Stimulated activated CD8-positive, alpha-beta memory T cell treated with anti-CD3 and anti-CD28 coated beads, Interleukin-2, amount 100 ng/mL, for 48 hours (primary cell): Measurements from ENCODE around the gene NPR1.
"Not testable (repeated sequence)": the region's sequence is repeated elsewhere in the genome, so short reads cannot be mapped to it uniquely, and the experiment has no call there.

Experiments used
- DNase-seq, 2 donors: peaks; one replicate each; pipeline ENCODE4 v3.0.0-alpha.2; 2020; ENCODE audit warnings: low read depth in 2 of 2

The NPR1 gene

DNA sequence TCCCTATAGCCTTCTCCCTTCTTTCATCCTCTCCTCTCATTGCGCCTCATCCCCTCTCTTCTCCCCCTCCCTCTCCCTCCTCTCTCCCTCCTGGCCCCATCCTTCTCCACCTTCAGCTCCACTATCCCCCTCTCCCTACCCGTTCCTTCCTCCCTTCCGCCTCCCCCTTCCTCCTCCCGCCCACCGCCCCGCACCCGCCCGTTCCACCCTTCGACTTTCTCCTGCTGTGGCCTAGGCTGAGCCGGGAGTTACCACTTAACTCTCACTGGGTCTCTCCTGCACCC lies 1.6 kb downstream of the NPR1 start:
- DNase-seq: no peak

DNA sequence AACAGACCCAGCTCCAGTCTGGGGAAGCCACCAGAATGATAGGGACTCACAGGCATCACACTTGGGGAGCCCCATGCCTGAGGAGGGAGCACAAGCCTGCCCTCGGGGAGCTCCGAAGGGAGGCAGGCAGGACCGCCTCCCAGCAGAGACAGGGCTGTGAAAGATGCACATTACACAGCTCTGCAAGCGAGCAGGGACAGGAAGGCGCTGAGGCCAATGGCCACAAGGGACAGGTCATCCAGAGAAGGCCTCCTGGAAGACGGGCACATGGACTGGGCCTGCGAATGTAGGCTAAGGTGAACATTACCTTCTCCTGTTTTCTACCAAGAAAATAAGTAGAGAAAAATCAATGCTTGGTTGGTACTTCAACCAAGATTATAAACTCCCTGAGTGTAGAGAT lies 4.2 kb downstream of the NPR1 start:
- DNase-seq: no peak

GRCh38 chr1:153683854-153684253 lies 5.4 kb downstream of the NPR1 start:
- no peak for DNase-seq

DNA sequence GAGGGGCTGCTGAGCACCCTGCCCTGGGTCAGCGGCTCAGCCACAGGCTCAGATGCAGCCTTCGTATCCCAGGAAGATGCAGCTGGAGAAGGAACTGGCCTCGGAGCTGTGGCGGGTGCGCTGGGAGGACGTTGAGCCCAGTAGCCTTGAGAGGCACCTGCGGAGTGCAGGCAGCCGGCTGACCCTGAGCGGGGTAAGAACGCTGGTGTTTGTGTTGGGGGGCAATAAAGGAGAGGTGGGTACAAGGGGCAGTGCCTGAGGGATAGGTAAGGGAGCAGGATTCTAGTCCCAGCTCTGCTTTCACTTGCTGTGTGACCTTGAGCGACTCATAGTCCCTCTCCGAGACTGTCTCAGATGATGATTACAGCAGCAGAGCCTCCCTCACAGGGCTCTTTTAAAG lies 6.4 kb downstream of the NPR1 start:
- DNase-seq: no peak

DNA sequence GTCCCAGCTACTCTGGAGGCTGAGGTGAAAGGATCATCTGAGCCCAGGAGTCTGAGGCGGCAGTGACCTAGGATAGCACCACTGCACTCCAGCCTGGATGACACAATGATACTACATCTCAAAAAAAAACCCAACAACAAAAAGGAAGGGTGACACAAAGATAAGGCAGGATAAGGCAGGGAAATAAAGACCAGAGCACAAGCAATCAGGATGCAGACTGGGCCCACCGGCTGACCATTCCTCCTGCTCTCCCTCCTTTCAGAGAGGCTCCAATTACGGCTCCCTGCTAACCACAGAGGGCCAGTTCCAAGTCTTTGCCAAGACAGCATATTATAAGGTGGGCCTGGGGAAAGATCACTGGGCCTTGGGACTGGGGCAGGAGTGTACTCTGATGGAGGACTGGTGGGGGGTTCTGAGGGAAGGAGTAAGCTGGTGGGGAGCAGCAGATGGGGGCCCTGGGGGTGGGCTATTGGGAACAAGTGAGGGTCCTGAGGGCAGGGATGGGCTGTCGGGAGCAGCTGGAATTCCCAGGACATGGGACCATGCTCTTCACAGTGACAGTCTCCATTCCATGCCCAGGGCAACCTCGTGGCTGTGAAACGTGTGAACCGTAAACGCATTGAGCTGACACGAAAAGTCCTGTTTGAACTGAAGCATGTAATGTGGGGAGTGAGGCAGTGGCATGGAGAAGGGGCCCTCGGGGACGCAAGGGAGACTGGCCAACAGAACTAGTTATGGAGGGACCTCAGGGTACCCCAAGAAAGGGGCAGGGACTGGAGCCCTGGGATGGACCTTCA lies 7.3 kb downstream of the NPR1 start:
- DNase-seq: no peak

DNA sequence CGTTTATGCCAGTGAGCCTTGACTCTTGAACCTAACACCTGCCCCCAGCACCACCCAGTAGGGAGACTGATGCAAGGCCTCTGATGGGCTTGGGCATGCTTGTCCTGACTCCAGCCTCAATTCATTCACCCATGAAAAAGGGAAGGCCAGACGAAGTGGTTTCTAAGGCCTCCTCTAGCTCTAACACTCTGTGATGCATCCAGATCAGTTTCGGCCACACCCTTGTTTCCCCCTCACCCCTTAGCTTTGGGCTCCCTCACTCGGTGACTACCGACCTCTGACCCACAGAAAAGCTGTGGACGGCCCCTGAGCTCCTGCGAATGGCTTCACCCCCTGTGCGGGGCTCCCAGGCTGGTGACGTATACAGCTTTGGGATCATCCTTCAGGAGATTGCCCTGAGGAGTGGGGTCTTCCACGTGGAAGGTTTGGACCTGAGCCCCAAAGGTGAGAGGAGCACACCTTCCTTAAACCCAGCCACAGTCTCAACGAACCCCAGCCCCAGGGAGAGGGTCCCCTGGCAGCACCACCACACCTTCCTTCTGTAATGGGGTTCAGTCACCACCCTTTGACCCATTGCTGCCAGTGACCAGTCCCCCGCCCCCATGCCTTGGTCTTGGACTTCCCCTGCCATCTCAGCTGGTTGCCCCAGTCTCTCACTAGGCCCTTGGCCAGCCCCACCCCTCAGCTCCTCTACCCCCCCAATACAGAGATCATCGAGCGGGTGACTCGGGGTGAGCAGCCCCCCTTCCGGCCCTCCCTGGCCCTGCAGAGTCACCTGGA lies 9.0 kb downstream of the NPR1 start:
- no peak for DNase-seq

- no peak for DNase-seq
Measured at GRCh38 chr1:153688276-153688675, 9.8 kb downstream of the NPR1 start.

DNA sequence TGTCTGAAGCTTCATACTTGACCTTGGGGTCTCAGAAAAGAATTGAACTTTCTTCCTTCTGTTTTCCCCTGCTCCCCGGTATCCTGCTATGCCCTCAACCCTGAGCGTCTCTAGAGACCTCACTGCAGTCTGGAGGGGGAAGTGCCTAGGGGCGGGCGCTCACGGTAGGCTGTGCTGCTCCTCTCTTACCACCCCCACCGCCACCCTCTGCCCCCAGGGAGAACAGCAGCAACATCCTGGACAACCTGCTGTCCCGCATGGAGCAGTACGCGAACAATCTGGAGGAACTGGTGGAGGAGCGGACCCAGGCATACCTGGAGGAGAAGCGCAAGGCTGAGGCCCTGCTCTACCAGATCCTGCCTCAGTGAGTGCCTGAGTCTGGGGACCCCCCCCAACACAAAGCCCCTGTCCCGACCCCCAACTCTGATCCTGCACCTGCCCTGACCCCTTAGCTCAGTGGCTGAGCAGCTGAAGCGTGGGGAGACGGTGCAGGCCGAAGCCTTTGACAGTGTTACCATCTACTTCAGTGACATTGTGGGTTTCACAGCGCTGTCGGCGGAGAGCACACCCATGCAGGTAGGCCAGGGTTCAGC lies 10.3 kb downstream of the NPR1 start:
- DNase-seq: no peak

DNA sequence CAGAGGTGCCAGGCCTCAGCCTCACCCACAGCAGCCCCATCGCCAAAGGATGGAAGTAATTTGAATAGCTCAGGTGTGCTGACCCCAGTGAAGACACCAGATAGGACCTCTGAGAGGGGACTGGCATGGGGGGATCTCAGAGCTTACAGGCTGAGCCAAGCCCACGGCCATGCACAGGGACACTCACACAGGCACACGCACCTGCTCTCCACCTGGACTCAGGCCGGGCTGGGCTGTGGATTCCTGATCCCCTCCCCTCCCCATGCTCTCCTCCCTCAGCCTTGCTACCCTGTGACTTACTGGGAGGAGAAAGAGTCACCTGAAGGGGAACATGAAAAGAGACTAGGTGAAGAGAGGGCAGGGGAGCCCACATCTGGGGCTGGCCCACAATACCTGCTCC lies 15.0 kb downstream of the NPR1 start:
- no peak for DNase-seq

DNA sequence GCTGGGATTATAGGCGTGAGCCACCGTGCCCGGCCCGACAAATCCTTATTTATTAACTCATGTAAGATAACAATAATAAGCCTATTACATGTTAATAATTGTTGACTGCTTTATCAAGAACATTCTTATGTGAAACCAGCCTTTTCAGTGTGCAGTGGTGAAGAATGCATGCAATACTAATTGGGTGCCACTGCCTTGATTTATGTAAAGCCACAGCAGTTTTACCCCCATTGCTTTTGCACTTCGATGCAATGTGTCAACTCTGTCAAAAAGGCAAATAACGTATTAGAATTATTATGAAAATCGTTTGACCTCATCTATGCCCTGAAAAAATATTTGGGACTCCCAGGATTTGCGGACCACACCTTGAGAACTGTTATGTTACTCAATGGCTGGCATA lies 18.3 kb downstream of the NPR1 start:
- DNase-seq: no peak

DNA sequence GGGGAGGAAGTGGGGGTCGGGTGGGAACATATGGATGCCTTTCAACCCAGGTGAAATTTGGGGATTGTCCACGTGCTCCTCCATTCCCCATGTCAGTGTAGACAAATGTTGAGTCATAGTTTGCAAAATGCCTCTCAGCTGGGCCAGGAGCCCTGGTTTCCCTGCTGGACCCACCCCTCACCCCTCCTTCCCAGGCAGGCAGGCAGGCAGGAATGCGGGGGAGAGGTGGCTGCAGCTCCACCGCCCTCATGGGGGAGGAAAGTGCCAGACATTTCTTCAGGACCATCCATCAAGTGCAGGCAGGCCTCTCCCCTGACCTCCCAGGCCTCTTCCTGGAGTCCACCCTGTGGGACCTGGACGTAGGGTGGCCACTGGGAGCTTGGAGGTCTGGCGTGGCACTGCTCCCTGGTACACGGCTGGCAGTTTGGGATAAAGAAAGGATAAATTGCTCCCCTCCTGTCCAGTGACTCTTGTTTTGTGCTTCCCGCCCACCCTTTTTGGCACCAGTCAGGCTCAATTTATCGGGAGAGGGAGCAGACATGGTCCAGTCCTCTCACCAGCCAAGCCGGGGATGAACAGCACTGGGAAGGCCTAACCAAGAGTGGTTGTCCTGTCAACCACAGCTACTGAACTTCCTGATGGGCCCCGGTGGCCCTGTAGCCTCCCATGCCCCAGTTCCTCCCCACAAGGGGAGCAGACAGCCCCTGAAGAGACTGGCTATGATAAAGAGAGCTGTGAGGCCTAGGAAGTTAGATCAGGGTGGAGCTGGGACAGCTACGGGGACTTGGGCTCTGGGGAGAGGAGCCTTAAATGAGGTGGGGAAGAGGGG lies 18.9 kb downstream of the NPR1 start:
- DNase-seq: no peak

DNA sequence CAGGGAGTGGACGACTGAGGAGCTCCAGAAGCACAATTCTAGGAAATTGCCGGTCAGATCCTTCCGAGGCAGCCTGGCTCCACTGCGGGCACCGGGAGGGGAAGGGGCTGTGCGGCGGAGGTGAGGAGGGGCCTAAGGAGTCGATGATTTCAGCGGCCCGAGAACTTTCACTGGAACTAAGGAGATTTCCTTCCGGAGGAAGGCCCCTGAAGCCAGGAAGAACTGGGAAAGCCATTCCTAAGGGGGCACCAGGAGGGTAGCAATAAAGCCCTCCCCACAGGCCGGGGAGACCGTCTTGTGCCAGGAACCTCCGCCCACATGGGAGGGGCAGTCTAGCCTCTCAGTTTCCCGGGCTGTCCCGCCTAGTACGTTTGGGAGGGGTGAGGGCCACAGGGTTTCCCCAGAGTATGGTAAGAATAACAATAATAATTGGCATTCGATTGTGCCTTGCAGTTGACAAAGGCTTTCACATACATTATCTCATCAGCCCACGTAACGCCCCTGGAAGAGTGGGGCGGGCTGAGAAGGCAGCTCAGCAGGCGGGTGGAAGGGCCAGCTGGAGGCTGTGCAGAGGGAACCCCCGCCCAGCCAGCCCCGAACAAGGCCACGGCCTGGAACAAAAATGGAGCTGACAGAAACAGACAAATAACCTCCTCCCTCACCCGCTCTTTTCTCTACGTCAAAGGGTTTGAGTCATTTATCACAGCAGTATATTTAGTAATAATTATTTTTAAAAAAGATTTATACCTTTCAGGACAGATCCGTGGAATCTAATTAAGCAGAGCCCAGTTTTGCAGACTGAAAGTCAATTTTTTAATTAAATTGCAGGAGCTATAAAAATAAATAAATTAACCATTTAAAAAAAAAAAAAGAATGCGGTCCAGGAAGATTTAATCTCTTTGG lies 19.8 kb downstream of the NPR1 start:
- no peak for DNase-seq

GRCh38 chr1:153698923-153699714 lies 20.6 kb downstream of the NPR1 start:
- DNase-seq: no peak

- DNase-seq: no peak
Measured at GRCh38 chr1:153699768-153700167, 21.3 kb downstream of the NPR1 start.

DNA sequence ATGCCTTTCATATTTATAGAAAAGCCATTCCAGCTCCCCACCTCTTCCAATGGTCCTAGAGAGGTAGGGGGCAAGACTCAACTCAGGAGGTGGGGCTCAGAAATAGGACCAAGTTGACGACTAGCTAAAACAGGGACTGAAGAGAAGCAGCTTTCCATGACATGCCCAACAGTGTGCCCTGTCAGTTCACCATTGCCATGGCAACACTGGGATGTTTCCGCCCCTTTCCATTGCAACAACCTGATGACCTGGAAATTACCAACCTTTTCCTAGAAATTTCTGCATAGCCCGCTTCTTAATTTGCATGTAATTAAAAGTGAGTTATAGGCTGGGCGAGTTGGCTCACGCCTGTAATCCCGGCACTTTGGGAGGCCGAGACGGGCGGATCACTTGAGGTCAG lies 27.0 kb downstream of the NPR1 start:
- no peak for DNase-seq

DNA sequence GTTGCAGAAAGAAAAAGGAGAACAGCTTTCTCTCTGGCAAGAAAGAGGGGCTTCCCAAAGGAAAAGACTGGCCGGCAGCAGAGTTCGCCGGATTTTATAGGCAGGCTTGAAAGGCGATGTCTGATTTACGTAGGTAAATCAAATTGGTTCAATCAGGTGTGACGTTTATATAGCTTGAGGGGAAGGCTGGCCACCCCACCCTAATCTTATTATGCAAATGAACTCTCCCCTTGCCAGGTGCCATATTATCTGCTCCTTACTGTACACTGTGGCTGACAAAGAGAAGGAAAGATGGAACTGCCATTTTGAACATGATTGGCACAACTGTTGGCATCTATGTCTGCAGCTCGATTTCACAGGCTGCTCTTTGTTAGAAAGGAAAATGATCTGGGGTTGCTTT lies 32.5 kb downstream of the NPR1 start:
- DNase-seq: no peak

DNA sequence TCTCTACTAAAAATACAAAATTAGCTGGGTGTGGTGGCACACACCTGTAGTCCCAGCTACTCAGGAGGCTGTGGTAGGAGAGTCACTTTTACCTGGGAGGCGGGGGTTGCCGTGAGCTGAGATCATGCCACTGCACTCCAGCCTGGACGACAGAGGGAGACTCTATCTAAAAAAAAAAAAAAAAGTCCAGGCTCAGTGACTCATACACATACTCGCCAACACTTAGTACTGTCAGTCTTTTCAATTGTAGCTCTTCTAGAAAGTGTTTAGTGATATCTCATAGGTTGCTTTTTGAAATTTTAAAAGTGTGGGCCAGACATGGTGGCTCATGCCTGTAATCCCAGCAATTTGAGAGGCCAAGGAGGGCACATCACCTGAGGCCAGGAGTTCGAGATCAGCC lies 37.7 kb downstream of the NPR1 start:
- DNase-seq: not testable (repeated sequence)

- no peak for DNase-seq
Measured at GRCh38 chr1:153717330-153717729, 38.8 kb downstream of the NPR1 start.

- no peak for DNase-seq
Measured at GRCh38 chr1:153723687-153724086, 45.2 kb downstream of the NPR1 start.

- DNase-seq: not testable (repeated sequence)
Measured at GRCh38 chr1:153724634-153725033, 46.1 kb downstream of the NPR1 start.
